Left lung (tissue), 10 donors: ENCODE results near the gene TLCD2. TPM values are rescaled to one million over a fixed set of nuclear protein-coding genes. Genes with fewer than 3 reads are reported as not detected.
A peak's percentile ranks its signal among the peaks of the same experiment; 100 is the strongest.
"Not testable (repeated sequence)": the region's sequence is repeated elsewhere in the genome, so short reads cannot be mapped to it uniquely, and the experiment has no call there.

Source experiments
- ATAC-seq: fragments of 200-7000 bp; cut with Tn5 transposase; one replicate; pipeline ENCODE4 v1.9.1; 2020; ENCODE audit warnings: moderate library complexity
- DNase-seq, 4 donors: peaks; one replicate each; pipeline ENCODE4 v3.0.0-alpha.2; 2013 to 2020
- H3K27ac ChIP-seq, 2 donors: fragments of 200-600 bp; sonication (generic) in 1 of 2; one replicate each; pipeline versions ENCODE4 v1.5.0 to v1.8.0; 2020 to 2021
- H3K27me3 ChIP-seq, 2 donors: fragments of 200-600 bp; sonication (generic) in 1 of 2; one replicate each; pipeline versions ENCODE4 v1.5.0 to v1.8.0; 2020 to 2021
- H3K36me3 ChIP-seq, 2 donors: fragments of 200-600 bp; sonication (generic) in 1 of 2; one replicate each; pipeline versions ENCODE4 v1.5.0 to v1.8.0; 2020 to 2021
- H3K4me1 ChIP-seq, 2 donors: fragments of 200-600 bp; one replicate each; pipeline ENCODE4 v1.8.0; 2021
- H3K4me3 ChIP-seq, 2 donors: fragments of 200-600 bp; sonication (generic) in 1 of 2; one replicate each; pipeline versions ENCODE4 v1.5.0 to v1.8.0; 2020 to 2021; ENCODE audit warnings: mild to moderate bottlenecking in 1 of 2
- H3K9me3 ChIP-seq, 2 donors: fragments of 200-600 bp; sonication (generic) in 1 of 2; one replicate each; pipeline versions ENCODE4 v1.5.0 to v1.8.0; 2020 to 2021
- CTCF ChIP-seq, 2 donors: fragments of 200-600 bp; sonication (generic) in 1 of 2; IDR thresholded peaks; one replicate each; pipeline versions ENCODE4 v1.5.0 to v1.8.0; 2021; ENCODE audit warnings: antibody characterized with exemption in 2 of 2
- intact Hi-C, 2 donors: fragments of 100-400 bp; cut with DNase I; formaldehyde crosslinking; loops; one replicate each; pipeline versions ENCODE4 v1.11.2 to v1.14.2; 2022
- polyA plus RNA-seq, 6 donors: library from polyadenylated mRNA; unstranded; fragments of 120-200 nt; gene quantifications; one replicate each; pipeline ENCODE4 v1.2.1, GENCODE V29; 2013; ENCODE audit not compliant: insufficient read length in 6 of 6
- total RNA-seq, 2 donors: library from RNA; stranded (reverse); fragmentation: NEBNext Ultra II Directional; extraction: Animal tissue kit (Norgen Biotek cat#: 25700); gene quantifications; one replicate each; pipeline ENCODE4 v1.2.1, GENCODE V29; 2021
- donor health status: DM: no; HTN: yes; CAD: no.
- donor health status: DM: no; HTN: no; CAD: no.

The TLCD2 gene
- total and polyA plus RNA-seq, 8 donors = 7.3 to 14.4 (median 10.4) TPM

GRCh38 chr17:1713160-1713877, 3.1 kb upstream of the TLCD2 start:
- no peaks in the 10 kb centered on the region for H3K9me3 ChIP-seq
- TF ChIP-seq CTCF (IDR thresholded peaks at IDR 0.05) = no peak
- H3K27ac ChIP-seq = peak overlapping the region; percentile 96
- DNase-seq = peak in 1 of 4 donors; percentile 14
- peaks cover 0 to 16% of the 10 kb centered on the region in 2 donors for H3K27me3 ChIP-seq
- intact Hi-C loops = no loop called here
- H3K4me1 ChIP-seq = peaks cover 50 to 77% of the 10 kb centered on the region in 2 donors
- H3K36me3 ChIP-seq = peaks cover 0 to 36% of the 10 kb centered on the region in 2 donors
- peak overlapping the region; percentile 95 to 97 for H3K4me3 ChIP-seq
- ATAC-seq = no peak

- ATAC-seq = no peak
- H3K4me3 ChIP-seq = peak overlapping the region in 1 of 2 donors; percentile 97
- no peak for TF ChIP-seq CTCF (IDR thresholded peaks at IDR 0.05)
Measured at GRCh38 chr17:1712271-1712670, 2.1 kb upstream of the TLCD2 start.

GRCh38 chr17:1711804-1712203, 1.6 kb upstream of the TLCD2 start:
- TF ChIP-seq CTCF (IDR thresholded peaks at IDR 0.05) = no peak
- H3K27ac ChIP-seq = no peak overlapping the region
- peaks cover 43 to 68% of the 10 kb centered on the region in 2 donors for H3K4me1 ChIP-seq
- no peaks in the 10 kb centered on the region for H3K9me3 ChIP-seq
- H3K36me3 ChIP-seq = peaks cover 0 to 45% of the 10 kb centered on the region in 2 donors
- H3K4me3 ChIP-seq = no peak overlapping the region
- intact Hi-C loops = no loop called here
- peaks cover 0 to 16% of the 10 kb centered on the region in 2 donors for H3K27me3 ChIP-seq
- no peak for ATAC-seq
- no peak for DNase-seq

More at GRCh38 chr17:1712271-1712670, 2.1 kb upstream of the TLCD2 start:
- H3K27me3 ChIP-seq = peaks cover 0 to 16% of the 10 kb centered on the region in 2 donors
- H3K27ac ChIP-seq = no peak overlapping the region
- intact Hi-C loops = no loop called here
- no peaks in the 10 kb centered on the region for H3K9me3 ChIP-seq
- peak in 1 of 4 donors; percentile 50 for DNase-seq
- H3K4me1 ChIP-seq = peaks cover 43 to 68% of the 10 kb centered on the region in 2 donors
- peaks cover 0 to 45% of the 10 kb centered on the region in 2 donors for H3K36me3 ChIP-seq

- Histone ChIP-seq H3K27ac (peak overlapping the region; percentile 64 to 68), H3K4me3 (peak overlapping the region; percentile 64 to 73), H3K9me3 (no peaks in the 10 kb centered on the region), H3K36me3 (peaks cover 0 to 45% of the 10 kb centered on the region in 2 donors), H3K27me3 (peaks cover 0 to 16% of the 10 kb centered on the region in 2 donors), H3K4me1 (peaks cover 43 to 68% of the 10 kb centered on the region in 2 donors)
- intact Hi-C loops = no loop called here
- no peak for TF ChIP-seq CTCF (IDR thresholded peaks at IDR 0.05)
- DNase-seq (peak in 1 of 4 donors; percentile 42), ATAC-seq (no peak)
Measured at GRCh38 chr17:1710807-1711553, 803 bp upstream of the TLCD2 start.

GRCh38 chr17:1709403-1709951, 700 bp downstream of the TLCD2 start:
- Histone ChIP-seq H3K36me3 (peaks cover 0 to 44% of the 10 kb centered on the region in 2 donors), H3K27ac (peak overlapping the region; percentile 64 to 68), H3K27me3 (peaks cover 0 to 16% of the 10 kb centered on the region in 2 donors), H3K4me1 (peaks cover 43 to 61% of the 10 kb centered on the region in 2 donors), H3K9me3 (no peaks in the 10 kb centered on the region), H3K4me3 (peak overlapping the region; percentile 64 to 73)
- DNase-seq = no peak
- ATAC-seq = peak; percentile 4
- intact Hi-C loops = no loop called here
- TF ChIP-seq CTCF (IDR thresholded peaks at IDR 0.05) = no peak

- peak in 1 of 4 donors; percentile 38 for DNase-seq
- H3K27ac ChIP-seq, H3K9me3 ChIP-seq, intact Hi-C loops, ATAC-seq, H3K4me3 ChIP-seq: not testable (repeated sequence)
- peaks cover 0 to 16% of the 10 kb centered on the region in 2 donors for H3K27me3 ChIP-seq
- H3K36me3 ChIP-seq = peaks cover 0 to 38% of the 10 kb centered on the region in 2 donors
- peaks cover 38 to 55% of the 10 kb centered on the region in 2 donors for H3K4me1 ChIP-seq
Measured at GRCh38 chr17:1708791-1709346, 1.3 kb downstream of the TLCD2 start.
